Astrocyte of the hippocampus (primary cell): Measurements from ENCODE around the gene GINS3.

ENCODE experiments used
- DNase-seq: peaks from one replicate; pipeline ENCODE4 v3.0.0; 2011; ENCODE audit warnings: low read depth, low spot score

Gene GINS3

GRCh38 chr16:58425245-58425644, 33.0 kb downstream of the GINS3 start:
- DNase-seq: no peak

- no peak for DNase-seq
Observed at GRCh38 chr16:58425756-58426494, 33.7 kb downstream of the GINS3 start.

- DNase-seq: no peak
Observed at GRCh38 chr16:58426966-58427365, 34.7 kb downstream of the GINS3 start.

GRCh38 chr16:58428621-58429542, 36.6 kb downstream of the GINS3 start:
- no peak for DNase-seq

- no peak for DNase-seq
Observed at GRCh38 chr16:58430718-58431117, 38.4 kb downstream of the GINS3 start.

- DNase-seq: no peak
Observed at GRCh38 chr16:58433569-58433951, 41.3 kb downstream of the GINS3 start.

- no peak for DNase-seq
Observed at GRCh38 chr16:58435779-58436178, 43.5 kb downstream of the GINS3 start.

GRCh38 chr16:58440131-58440530, 47.9 kb downstream of the GINS3 start:
- DNase-seq: no peak

GRCh38 chr16:58442547-58442946, 50.3 kb downstream of the GINS3 start:
- DNase-seq: no peak

- no peak for DNase-seq
Observed at GRCh38 chr16:58443783-58444182, 51.5 kb downstream of the GINS3 start.

- DNase-seq: no peak
Observed at GRCh38 chr16:58444265-58444664, 52.0 kb downstream of the GINS3 start.

GRCh38 chr16:58448890-58449289, 56.6 kb downstream of the GINS3 start:
- no peak for DNase-seq

- DNase-seq: no peak
Observed at GRCh38 chr16:58449306-58449705, 57.0 kb downstream of the GINS3 start.

- DNase-seq: no peak
Observed at GRCh38 chr16:58449768-58450167, 57.5 kb downstream of the GINS3 start.

- DNase-seq: no peak
Observed at GRCh38 chr16:58450590-58450989, 58.3 kb downstream of the GINS3 start.

GRCh38 chr16:58451265-58451689, 59.0 kb downstream of the GINS3 start:
- DNase-seq: no peak

GRCh38 chr16:58451945-58452401, 59.7 kb downstream of the GINS3 start:
- DNase-seq: no peak

- no peak for DNase-seq
Observed at GRCh38 chr16:58452640-58453039, 60.4 kb downstream of the GINS3 start.

- no peak for DNase-seq
Observed at GRCh38 chr16:58454178-58454577, 61.9 kb downstream of the GINS3 start.

GRCh38 chr16:58454856-58455255, 62.6 kb downstream of the GINS3 start:
- DNase-seq: no peak
